ENCODE results near the gene STEAP3.
"Not testable (repeated sequence)": the region's sequence is repeated elsewhere in the genome, so short reads cannot be mapped to it uniquely, and the experiment has no call there.

STEAP3 gene

GRCh38 chr2:119267604-119268003 is 44.0 kb downstream of the STEAP3 start:
- no peak overlapping the region for H3K4me3 ChIP-seq (ENCODE audit: low read depth, low read length)
- no peak for TF ChIP-seq CTCF (IDR thresholded peaks at IDR 0.05; ENCODE audit: control insufficient read depth, extremely low read depth, insufficient read depth)
- no peak for DNase-seq (ENCODE audit: low read depth)

- DNase-seq (ENCODE audit: low read depth): no peak
- H3K4me3 ChIP-seq (ENCODE audit: low read depth, low read length): no peak overlapping the region
- TF ChIP-seq CTCF (IDR thresholded peaks at IDR 0.05; ENCODE audit: control insufficient read depth, extremely low read depth, insufficient read depth): no peak
Observed at GRCh38 chr2:119276864-119277263, 53.2 kb downstream of the STEAP3 start.

GRCh38 chr2:119278385-119278784 is 54.8 kb downstream of the STEAP3 start:
- not testable (repeated sequence) for DNase-seq (ENCODE audit: low read depth)

GRCh38 chr2:119278946-119279345 is 55.3 kb downstream of the STEAP3 start:
- TF ChIP-seq CTCF (IDR thresholded peaks at IDR 0.05; ENCODE audit: control insufficient read depth, extremely low read depth, insufficient read depth): no peak
- H3K4me3 ChIP-seq (ENCODE audit: low read depth, low read length): no peak overlapping the region
- no peak for DNase-seq (ENCODE audit: low read depth)

More at GRCh38 chr2:119278385-119278784, 54.8 kb downstream of the STEAP3 start:
- H3K4me3 ChIP-seq (ENCODE audit: low read depth, low read length): not testable (repeated sequence)

GRCh38 chr2:119279666-119280065 is 56.0 kb downstream of the STEAP3 start:
- no peak overlapping the region for H3K4me3 ChIP-seq (ENCODE audit: low read depth, low read length)
- no peak for TF ChIP-seq CTCF (IDR thresholded peaks at IDR 0.05; ENCODE audit: control insufficient read depth, extremely low read depth, insufficient read depth)
- DNase-seq (ENCODE audit: low read depth): no peak

- TF ChIP-seq CTCF (IDR thresholded peaks at IDR 0.05; ENCODE audit: control insufficient read depth, extremely low read depth, insufficient read depth): no peak
- no peak overlapping the region for H3K4me3 ChIP-seq (ENCODE audit: low read depth, low read length)
- DNase-seq (ENCODE audit: low read depth): no peak
Observed at GRCh38 chr2:119280680-119281079, 57.0 kb downstream of the STEAP3 start.

DNA sequence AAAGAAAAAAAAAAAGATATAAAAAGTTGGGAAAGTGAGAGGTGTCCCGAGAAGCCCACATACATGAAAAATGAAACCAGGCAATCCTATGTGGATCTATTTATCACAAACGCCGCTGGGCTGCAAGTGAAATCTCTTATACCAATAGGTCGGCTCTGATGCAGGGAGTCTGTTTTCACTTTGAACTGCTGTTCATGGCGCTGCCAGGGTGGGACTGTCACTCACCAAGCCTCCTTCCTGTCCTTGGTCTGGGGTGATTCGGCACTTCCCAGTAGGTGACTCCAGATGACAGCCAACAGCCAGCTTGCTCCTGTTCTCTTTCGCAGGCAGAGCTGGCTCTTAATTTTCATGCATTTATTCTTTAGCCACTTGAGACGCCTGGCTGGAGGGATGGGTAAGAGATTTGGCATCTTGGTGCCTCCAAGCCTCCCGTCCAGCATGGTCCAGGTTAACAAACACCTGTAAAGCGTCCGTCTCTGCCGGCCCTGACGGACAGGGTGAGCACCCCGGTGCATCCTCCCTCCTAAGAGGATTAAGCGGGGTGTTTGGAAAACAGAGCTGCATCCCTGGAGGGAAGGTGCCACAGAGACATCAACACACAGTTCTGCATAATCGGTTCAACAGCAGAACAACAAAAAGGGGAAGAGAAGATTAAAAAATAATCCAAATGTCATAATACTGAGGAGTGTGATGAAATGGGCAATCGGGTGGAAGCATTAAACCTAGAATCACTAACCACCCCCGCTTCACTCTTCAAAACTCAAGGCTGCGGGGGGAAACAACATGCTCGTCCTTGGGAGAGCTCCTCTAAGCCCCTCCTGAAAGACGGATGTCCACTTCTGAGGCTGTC is 58.7 kb downstream of the STEAP3 start:
- no peak overlapping the region for H3K4me3 ChIP-seq (ENCODE audit: low read depth, low read length)
- no peak for DNase-seq (ENCODE audit: low read depth)
- no peak for TF ChIP-seq CTCF (IDR thresholded peaks at IDR 0.05; ENCODE audit: control insufficient read depth, extremely low read depth, insufficient read depth)

All from LNCaP clone FGC (cell line).